LNCAP (cell line): ENCODE results near the gene FBXO33.

ENCODE experiments used
- TF ChIP-seq, protein P1 (sequence below): fragments of 450-650 bp; IDR thresholded peaks from 2 replicates; pipeline ENCODE4 v1.5.1; 2017; ENCODE audit warnings: mild to moderate bottlenecking

Gene FBXO33, protein sequence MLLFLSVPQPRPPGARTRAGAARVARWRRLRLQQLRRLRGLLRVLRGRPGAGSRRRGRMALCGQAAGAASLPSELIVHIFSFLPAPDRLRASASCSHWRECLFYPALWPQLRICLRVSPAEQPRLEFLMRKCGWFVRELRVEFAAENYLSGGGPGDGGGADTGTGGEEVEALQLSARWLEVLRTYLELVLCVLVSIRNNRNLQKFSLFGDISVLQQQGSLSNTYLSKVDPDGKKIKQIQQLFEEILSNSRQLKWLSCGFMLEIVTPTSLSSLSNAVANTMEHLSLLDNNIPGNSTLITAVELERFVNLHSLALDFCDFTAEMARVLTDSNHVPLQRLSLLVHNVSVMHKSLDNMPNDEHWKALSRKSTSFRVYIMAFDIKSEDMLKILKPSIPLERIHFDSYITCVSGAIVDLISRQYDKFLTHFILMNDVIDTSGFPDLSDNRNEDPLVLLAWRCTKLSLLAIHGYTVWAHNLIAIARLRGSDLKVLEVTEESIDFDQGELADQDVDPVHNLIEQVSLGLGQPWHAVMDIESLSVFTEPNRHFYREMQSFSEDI

DNA sequence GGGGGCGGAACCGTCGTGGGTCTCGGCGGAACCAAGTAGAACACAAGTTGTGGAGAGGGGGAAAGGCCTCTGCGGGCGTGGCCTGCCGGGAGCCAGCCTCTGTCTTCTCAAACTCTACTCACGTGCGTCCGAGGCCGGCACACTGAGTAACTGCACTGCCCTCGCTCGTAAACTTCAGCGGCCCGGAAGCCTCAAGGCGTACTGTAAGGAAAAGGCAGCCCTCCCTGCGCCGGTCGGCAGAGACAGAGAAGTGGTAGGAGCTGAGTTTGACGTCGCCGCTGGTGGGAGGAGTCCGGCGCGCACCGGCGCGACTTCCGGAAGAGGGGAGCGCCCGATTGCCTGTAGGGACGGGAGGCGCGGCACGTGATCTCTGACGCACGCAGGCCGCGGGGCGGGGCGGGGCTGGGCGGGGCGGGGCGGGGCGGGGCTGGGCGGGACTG lies at the start of gene FBXO33:
Gene FBXO33 (minus strand): TSS at position 255 of the 440 bp plus-strand sequence. CDS start 271 bp downstream, outside the sequence.
- TF ChIP-seq, protein P1, sequence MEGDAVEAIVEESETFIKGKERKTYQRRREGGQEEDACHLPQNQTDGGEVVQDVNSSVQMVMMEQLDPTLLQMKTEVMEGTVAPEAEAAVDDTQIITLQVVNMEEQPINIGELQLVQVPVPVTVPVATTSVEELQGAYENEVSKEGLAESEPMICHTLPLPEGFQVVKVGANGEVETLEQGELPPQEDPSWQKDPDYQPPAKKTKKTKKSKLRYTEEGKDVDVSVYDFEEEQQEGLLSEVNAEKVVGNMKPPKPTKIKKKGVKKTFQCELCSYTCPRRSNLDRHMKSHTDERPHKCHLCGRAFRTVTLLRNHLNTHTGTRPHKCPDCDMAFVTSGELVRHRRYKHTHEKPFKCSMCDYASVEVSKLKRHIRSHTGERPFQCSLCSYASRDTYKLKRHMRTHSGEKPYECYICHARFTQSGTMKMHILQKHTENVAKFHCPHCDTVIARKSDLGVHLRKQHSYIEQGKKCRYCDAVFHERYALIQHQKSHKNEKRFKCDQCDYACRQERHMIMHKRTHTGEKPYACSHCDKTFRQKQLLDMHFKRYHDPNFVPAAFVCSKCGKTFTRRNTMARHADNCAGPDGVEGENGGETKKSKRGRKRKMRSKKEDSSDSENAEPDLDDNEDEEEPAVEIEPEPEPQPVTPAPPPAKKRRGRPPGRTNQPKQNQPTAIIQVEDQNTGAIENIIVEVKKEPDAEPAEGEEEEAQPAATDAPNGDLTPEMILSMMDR = no peak

DNA sequence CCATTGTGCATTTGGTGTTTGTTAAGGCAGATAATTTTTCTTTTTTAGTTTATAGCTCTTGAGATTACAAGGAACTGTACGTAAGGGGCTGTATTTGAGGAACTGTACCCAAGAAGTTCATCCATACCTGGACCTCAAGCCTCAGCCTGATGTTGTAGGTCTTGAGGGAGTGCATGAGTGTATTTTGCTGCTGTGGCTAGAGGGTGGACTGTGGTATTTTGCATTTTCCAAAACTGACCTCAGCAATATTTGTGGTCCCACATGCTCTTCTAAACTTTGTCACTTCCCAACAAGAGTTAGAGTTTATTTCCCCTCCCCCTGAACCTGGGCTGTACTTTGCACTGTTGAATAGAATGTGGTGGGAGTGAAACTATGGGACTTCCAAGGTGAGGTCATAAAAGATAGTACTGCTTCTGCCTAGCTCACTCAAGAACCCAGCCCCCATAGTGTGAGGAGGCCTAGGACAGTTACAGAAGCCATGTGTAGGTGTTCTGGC lies 42.2 kb upstream of the FBXO33 start:
- TF ChIP-seq, protein P1 = no peak

DNA sequence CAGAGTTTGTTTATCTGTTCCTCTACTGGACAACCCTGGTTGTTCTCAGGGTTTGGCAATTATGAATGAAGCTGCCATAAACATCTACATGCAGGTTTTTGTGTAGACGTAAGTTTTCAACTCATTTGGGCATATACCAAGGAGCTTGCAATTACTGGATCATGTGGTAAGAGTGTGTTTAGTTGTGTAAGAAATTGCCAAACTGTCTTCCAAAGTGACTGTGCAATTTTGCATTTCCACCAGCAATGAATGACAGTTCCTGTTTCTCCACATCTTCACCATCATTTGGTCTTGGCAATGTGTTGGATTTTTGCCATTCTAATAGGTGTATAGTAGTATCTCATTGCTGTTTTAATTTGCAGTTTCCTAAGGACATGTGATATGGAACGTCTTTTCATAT lies 39.8 kb upstream of the FBXO33 start:
- TF ChIP-seq, protein P1 = no peak

DNA sequence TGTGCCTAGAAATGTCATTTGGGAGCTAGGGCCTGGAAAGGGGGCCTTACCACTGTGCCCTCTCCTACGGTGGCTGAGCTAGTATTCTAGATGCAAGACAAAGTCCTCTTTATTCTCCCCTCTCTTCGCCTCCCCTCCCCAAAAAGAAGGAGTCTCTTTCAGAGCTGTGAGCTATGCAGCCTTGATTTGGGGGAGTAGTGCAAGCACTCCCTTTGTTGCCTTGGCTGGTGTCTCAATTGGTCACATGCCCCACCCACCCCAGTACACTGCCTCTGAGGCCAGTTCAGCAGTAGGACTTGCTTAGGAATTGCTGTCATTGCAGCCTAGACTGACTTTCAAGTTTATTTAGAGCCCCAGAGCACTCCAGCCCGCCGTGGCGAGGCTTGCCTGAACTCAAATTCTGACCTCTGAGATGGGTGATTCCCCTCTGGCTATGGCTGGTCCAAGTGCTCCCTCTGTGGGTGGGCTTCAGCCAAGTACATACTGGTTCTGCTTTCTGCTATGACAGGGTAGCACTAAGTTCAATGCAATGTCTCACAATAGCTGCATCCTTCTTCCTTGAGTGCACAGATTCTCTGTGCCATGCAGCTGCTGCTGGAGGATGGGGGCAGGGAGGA lies 37.0 kb upstream of the FBXO33 start:
- TF ChIP-seq, protein P1 = no peak

DNA sequence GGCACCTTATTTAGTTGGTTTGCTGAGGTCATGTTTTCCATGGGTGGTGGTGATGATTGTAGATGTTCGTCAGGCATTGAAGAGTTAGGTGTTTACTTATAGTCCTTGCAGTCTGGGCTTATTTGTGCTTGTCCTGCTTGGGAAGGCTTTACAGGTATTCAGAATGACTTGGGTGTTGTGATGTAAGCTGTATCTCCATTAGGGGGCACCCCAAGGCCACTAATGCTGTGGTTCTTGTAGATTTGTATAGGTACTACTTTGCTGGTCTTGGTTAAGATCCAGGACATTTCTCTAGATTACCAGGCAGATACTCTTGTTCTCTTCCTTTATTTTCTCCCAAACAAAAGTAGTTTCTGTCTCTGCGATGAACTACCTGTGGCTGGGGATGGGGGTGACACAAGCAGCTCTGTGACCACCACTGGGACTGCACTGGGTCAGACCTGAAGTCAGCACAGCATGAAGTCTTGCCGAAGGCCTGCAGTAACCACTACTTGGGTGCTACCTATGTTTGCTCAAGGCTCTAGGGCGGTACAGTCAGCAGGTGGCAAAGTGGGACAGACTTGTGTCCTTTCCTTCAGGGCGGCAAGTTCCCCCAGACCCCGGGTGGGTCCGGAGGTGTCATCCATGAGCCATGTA lies 35.8 kb upstream of the FBXO33 start:
- TF ChIP-seq, protein P1 = peak; percentile 64

DNA sequence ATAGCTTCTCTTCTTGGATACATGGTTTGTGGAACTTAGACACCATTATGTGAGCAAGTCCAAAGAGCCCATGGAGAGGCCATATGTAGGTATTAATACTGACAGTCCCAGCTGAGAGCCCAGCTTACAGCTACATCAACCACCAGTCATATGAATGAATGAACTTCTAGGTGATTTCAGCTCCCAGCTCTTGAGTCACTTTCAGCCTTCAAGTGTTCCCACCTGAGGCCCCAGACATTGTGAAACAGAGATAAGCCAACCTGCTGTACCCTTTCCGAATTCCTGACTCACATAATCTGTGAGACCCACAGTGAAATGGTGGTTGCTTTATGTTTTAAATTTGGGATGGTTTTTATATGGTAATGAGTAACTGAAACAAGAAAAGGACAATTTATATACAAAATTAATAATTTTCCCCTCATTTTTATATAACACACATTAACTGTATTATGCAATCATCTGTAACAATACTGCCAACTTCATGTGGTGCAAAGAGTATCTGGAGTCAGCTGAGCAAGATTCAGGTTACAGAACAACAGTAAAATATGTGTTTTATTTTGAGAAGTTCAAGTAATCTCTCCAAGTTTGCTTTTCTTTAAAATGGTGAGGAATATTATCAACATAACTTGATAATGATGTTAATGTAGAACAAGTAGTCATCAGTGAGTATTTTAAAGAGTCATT lies 27.7 kb upstream of the FBXO33 start:
- TF ChIP-seq, protein P1 = no peak
